ENCODE measurements around the gene USP10. TPM values are rescaled to one million over a fixed set of nuclear protein-coding genes. Genes with fewer than 3 reads are reported as not detected.

USP10 gene
- total RNA-seq, 1 donor from 2014 or later: 107 TPM

DNA sequence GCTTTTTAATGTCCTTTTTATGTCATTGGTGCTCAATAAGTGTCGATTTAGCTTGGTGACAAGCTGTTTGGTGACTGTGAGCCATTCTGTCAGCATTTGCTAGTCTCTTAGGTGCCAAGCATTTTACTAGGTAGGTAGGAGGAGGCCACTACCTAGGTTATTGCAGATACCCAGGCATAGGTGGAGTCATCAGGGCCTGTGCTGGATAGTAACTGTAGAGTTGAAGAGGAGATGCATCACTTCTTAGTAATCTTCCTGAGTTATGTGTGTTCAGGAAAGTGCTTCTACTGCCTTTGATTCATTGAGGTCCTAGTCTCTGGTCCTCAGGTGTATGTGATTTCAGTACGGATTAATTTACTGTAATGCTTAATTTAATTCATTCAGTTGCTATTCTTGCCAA is 17.7 kb downstream of the USP10 start:
- Histone ChIP-seq H3K27ac (ENCODE audit: low read depth, low read length) (no peak overlapping the region), H3K9ac (ENCODE audit: low read length) (no peak overlapping the region), H3K9me3 (ENCODE audit: insufficient read depth, low read depth, low read length) (no peaks in the 10 kb centered on the region), H3K36me3 (ENCODE audit: insufficient read depth, low read length) (peaks cover 6% of the 10 kb centered on the region), H3K4me1 (ENCODE audit: insufficient read depth, low read length) (peaks cover 4% of the 10 kb centered on the region), H4K20me1 (ENCODE audit: insufficient read depth, low read length) (peaks cover 96% of the 10 kb centered on the region), H3K4me2 (ENCODE audit: low read length) (no peak overlapping the region), H3K27me3 (ENCODE audit: insufficient read depth, low read length) (no peaks in the 10 kb centered on the region), H3K4me3 (ENCODE audit: insufficient read depth, low read depth, low read length) (no peak overlapping the region), H3K79me2 (ENCODE audit: insufficient read depth, low read length) (peaks cover 100% of the 10 kb centered on the region), H2AFZ (ENCODE audit: low read depth, low read length) (no peak overlapping the region)
- DNase-seq (ENCODE audit: low read depth) (no peak), FAIRE-seq (no peak)
- no peaks in the 10 kb centered on the region for H3K9me3 Mint-ChIP-seq (ENCODE audit: unreplicated experiment)
- H3K27me3 Mint-ChIP-seq (ENCODE audit: low read depth, unreplicated experiment): no peaks in the 10 kb centered on the region
- H3K4me3 Mint-ChIP-seq (ENCODE audit: unreplicated experiment): no peak overlapping the region
- H3K4me1 Mint-ChIP-seq (ENCODE audit: low read depth, unreplicated experiment): peaks cover 22% of the 10 kb centered on the region
- H3K27ac Mint-ChIP-seq (ENCODE audit: unreplicated experiment): no peak overlapping the region
- TF ChIP-seq EZH2 (IDR thresholded peaks at IDR 0.05; ENCODE audit: insufficient read depth, low read length): no peak
- TF ChIP-seq, protein P1, sequence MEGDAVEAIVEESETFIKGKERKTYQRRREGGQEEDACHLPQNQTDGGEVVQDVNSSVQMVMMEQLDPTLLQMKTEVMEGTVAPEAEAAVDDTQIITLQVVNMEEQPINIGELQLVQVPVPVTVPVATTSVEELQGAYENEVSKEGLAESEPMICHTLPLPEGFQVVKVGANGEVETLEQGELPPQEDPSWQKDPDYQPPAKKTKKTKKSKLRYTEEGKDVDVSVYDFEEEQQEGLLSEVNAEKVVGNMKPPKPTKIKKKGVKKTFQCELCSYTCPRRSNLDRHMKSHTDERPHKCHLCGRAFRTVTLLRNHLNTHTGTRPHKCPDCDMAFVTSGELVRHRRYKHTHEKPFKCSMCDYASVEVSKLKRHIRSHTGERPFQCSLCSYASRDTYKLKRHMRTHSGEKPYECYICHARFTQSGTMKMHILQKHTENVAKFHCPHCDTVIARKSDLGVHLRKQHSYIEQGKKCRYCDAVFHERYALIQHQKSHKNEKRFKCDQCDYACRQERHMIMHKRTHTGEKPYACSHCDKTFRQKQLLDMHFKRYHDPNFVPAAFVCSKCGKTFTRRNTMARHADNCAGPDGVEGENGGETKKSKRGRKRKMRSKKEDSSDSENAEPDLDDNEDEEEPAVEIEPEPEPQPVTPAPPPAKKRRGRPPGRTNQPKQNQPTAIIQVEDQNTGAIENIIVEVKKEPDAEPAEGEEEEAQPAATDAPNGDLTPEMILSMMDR (IDR thresholded peaks at IDR 0.05; ENCODE audit: insufficient read depth, low read depth, low read length): no peak
- H3K36me3 Mint-ChIP-seq (ENCODE audit: low read depth, unreplicated experiment): peaks cover 5% of the 10 kb centered on the region

- no peak for TF ChIP-seq EZH2 (IDR thresholded peaks at IDR 0.05; ENCODE audit: insufficient read depth, low read length)
- TF ChIP-seq, protein P1 (IDR thresholded peaks at IDR 0.05; ENCODE audit: insufficient read depth, low read depth, low read length): no peak
- Mint-ChIP-seq H3K4me3 (ENCODE audit: unreplicated experiment) (no peak overlapping the region), H3K9me3 (ENCODE audit: unreplicated experiment) (no peaks in the 10 kb centered on the region), H3K27me3 (ENCODE audit: low read depth, unreplicated experiment) (no peaks in the 10 kb centered on the region), H3K4me1 (ENCODE audit: low read depth, unreplicated experiment) (peaks cover 28% of the 10 kb centered on the region), H3K27ac (ENCODE audit: unreplicated experiment) (no peak overlapping the region), H3K36me3 (ENCODE audit: low read depth, unreplicated experiment) (peaks cover 5% of the 10 kb centered on the region)
- FAIRE-seq: no peak
- Histone ChIP-seq H3K9ac (ENCODE audit: low read length) (no peak overlapping the region), H3K79me2 (ENCODE audit: insufficient read depth, low read length) (peaks cover 100% of the 10 kb centered on the region), H3K4me2 (ENCODE audit: low read length) (no peak overlapping the region), H3K27ac (ENCODE audit: low read depth, low read length) (no peak overlapping the region), H3K4me3 (ENCODE audit: insufficient read depth, low read depth, low read length) (no peak overlapping the region), H3K4me1 (ENCODE audit: insufficient read depth, low read length) (peaks cover 9% of the 10 kb centered on the region), H3K9me3 (ENCODE audit: insufficient read depth, low read depth, low read length) (no peaks in the 10 kb centered on the region), H3K36me3 (ENCODE audit: insufficient read depth, low read length) (peaks cover 6% of the 10 kb centered on the region), H3K27me3 (ENCODE audit: insufficient read depth, low read length) (no peaks in the 10 kb centered on the region), H2AFZ (ENCODE audit: low read depth, low read length) (no peak overlapping the region), H4K20me1 (ENCODE audit: insufficient read depth, low read length) (peaks cover 96% of the 10 kb centered on the region)
- no peak for DNase-seq (ENCODE audit: low read depth)
Measured at GRCh38 chr16:84720177-84720579, 20.4 kb downstream of the USP10 start.

DNA sequence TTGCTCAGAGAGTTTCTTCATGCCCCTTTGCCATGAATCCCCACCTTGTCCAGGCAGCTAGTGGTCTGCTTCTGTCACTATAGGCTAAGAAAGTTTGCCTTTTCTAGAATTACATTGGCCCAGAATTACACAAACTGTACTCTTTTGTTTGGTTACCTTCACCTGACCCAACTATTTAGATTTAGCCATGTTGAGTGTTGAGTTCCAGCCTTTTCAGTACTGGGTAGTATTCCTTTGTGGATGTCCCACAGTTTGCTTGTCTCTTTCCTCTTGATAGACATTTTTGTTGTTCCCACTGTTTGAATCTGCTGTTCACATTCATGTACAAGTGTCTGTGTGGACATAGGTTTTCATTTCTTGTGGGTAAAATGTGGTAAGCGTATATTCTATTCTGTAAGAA is 22.3 kb downstream of the USP10 start:
- Histone ChIP-seq H3K27ac (ENCODE audit: low read depth, low read length) (no peak overlapping the region), H3K4me1 (ENCODE audit: insufficient read depth, low read length) (peaks cover 12% of the 10 kb centered on the region), H3K4me2 (ENCODE audit: low read length) (no peak overlapping the region), H3K27me3 (ENCODE audit: insufficient read depth, low read length) (no peaks in the 10 kb centered on the region), H3K9me3 (ENCODE audit: insufficient read depth, low read depth, low read length) (no peaks in the 10 kb centered on the region), H3K9ac (ENCODE audit: low read length) (no peak overlapping the region), H2AFZ (ENCODE audit: low read depth, low read length) (no peak overlapping the region), H3K36me3 (ENCODE audit: insufficient read depth, low read length) (peaks cover 3% of the 10 kb centered on the region), H4K20me1 (ENCODE audit: insufficient read depth, low read length) (peaks cover 96% of the 10 kb centered on the region), H3K79me2 (ENCODE audit: insufficient read depth, low read length) (peaks cover 99% of the 10 kb centered on the region), H3K4me3 (ENCODE audit: insufficient read depth, low read depth, low read length) (no peak overlapping the region)
- H3K27ac Mint-ChIP-seq (ENCODE audit: unreplicated experiment): no peak overlapping the region
- DNase-seq (ENCODE audit: low read depth): no peak
- no peaks in the 10 kb centered on the region for H3K27me3 Mint-ChIP-seq (ENCODE audit: low read depth, unreplicated experiment)
- peaks cover 5% of the 10 kb centered on the region for H3K36me3 Mint-ChIP-seq (ENCODE audit: low read depth, unreplicated experiment)
- H3K4me3 Mint-ChIP-seq (ENCODE audit: unreplicated experiment): no peak overlapping the region
- no peak for FAIRE-seq
- H3K9me3 Mint-ChIP-seq (ENCODE audit: unreplicated experiment): no peaks in the 10 kb centered on the region
- peaks cover 35% of the 10 kb centered on the region for H3K4me1 Mint-ChIP-seq (ENCODE audit: low read depth, unreplicated experiment)
- no peak for TF ChIP-seq EZH2 (IDR thresholded peaks at IDR 0.05; ENCODE audit: insufficient read depth, low read length)
- TF ChIP-seq, protein P1 (IDR thresholded peaks at IDR 0.05; ENCODE audit: insufficient read depth, low read depth, low read length): no peak
